Midbrain (tissue), 1 donor: ENCODE results near the gene COA1.
A peak's percentile ranks its signal among the peaks of the same experiment; 100 is the strongest.
"Not testable (repeated sequence)": the region's sequence is repeated elsewhere in the genome, so short reads cannot be mapped to it uniquely, and the experiment has no call there.

Source experiments
- DNase-seq: peaks from one replicate; lab custom pipeline; 2025; lab: John Stamatoyannopoulos, UW

The COA1 gene

DNA sequence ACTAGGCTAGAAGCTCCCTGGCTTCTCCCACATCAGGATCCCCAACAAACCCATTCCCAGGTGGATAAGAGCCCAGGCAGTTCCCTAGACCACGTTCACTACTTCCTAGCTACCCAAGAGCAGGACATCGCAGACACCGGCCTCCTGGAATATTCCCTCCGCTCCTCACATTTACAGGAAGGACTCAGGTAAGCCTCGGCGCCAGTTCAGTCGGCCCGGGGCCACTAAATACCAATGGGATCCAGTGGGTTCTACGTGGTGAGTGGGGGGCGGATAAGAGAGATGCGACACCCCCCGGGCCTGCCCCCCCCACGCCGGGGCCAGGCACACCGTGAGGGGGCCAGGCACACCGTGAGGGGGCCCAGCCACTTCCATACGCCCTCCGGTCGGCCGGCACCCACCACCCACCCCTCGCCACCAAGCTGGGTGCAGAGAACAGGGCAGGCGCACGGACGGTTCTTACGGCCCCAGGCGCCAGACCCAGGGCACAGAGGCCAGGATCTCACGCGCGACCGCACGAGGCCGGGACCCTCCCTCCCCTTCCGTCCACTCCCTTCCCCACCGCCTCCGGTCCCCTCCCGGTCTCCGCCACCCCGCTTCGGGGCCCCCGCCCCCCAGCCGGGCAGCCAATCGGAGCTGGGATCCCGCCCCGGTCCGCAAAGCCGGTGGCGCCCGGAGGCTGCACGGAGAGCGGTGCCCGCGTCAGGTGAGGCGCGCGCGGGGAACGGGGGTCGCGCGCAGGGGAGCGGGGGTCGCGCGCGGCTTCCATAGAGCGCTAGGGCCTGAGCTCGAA is 28.9 kb upstream of the COA1 start, which contains the start of gene BLVRA:
TSS of gene BLVRA (plus strand) at position 652 of the 793 bp plus-strand sequence. CDS start 12,479 bp downstream, outside the sequence.
- peak; percentile 62 for DNase-seq

DNA sequence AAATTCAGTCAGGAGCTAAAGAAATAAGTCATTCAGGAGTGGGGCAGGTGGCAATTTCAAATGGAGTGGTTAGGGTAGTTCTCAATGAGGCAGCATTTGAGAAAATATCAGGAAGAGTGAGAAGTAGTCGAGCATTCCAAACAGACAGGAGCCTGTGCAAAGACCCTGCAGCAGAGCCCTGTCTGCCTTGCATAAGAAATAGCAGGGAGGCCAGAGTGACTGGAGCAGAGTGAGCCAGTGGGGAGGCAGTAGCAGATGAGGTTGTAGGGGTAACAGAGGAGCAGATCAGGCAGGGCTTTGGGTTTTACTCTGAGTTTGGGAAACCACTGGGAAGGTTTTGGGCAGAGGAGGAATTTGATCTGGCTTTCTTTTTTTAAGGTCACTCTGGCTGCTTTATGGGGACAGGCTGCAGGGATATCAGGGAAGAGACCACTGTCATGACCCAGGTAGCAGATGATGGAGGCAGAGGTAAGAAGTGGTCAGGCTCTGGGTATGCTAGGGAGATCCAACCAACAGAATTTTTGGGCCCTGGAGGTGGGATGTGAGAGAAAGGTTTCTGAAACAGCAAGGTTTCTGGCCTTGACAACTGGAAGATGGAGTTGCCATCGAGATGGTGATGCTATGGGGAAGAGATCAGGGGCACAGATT is 27.9 kb upstream of the COA1 start:
- DNase-seq = no peak

DNA sequence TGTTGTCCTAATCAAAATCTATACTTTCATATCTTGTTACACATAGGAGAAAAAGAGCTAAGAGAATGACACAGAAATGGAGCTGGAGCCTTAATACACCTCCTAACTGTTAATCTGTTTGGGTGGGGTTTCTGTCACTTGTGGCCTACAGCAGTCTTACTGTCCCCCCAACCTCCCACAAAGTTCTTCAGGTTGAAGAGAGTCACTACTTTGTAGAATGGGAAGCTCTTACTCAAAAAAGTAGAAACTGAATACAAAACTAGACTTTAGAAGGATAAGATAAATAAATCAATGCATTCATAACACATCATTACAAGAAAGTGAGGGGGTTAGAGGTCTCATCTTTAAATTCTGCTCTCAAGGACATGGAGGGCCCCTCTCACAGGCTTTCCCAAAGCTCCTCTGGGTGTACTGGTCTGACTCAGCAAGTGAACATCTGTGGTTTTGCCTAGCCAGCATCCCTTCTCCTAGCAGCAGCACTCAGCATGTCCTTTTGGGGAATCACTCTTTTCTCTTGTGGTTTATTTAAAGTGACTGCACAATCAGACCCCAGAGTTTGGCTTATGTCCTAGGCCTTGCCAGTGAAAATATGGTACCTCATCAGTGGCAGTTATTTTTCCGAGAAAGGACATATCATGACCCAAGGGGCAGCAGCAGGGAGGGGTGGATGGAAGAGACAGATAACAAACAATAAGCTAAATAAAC is 27.2 kb upstream of the COA1 start:
- no peak for DNase-seq

DNA sequence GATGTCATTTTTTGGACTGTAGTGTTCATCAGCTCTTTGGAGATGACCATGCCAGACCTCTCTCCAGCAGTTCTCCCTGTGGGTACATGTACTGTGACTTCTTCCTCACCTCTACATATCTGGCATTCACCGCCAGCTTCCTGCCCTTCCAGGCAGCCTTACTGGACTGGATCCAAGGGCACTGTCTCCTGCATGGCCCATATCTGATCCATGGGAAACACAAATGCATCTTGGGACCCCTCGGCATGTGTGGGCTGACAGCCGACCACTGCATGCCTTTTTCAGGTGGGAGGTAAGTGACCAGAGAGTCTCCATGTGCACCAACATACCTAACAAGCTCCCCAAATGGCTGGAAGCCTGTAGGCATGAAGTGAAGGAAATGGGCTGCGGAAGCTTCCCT is 25.3 kb upstream of the COA1 start:
- no peak for DNase-seq

DNA sequence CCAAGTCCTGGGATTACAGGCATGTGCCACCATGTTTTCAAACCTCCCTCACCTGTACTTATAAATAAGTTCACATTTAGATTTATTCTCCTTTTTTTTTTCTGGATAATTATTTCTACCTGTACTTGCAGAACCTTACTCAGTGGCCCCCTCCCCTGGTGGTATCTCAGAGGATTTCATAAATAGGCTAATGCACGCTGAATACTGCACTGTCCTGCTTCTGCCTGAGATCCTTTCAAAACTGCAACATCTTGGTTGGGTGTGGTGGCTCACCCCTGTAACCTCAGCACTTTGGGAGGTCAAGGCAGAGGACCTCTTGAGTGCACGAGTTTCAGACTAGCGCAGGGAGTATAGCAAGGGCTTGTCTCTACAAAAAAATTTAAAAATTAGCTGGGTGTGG is 24.5 kb upstream of the COA1 start:
- no peak for DNase-seq

DNA sequence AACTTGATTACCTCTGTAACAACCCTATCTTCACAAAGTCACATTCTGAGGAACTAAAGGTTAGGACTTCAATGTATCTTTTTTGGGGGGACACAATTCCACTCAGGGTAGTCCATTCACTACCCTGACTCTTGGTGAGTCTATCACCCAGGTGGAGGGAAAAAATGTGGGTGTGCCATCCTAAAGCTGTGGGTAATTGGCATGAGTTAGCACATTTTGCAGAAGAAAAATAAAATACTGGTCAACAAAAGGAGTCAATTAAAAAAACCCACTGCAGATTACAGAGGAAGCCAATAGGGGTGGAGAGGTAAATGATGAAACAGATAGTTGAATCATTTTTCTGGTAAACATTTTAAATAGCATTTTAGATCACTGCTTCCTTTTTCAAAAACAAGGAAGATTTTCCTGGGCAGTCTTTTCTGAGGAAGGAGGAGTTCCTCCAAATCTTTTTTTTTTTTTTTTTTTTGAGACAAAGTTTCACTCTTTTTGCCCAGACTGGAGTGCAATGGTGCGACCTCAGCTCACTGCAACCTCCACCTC is 24.0 kb upstream of the COA1 start:
- no peak for DNase-seq

DNA sequence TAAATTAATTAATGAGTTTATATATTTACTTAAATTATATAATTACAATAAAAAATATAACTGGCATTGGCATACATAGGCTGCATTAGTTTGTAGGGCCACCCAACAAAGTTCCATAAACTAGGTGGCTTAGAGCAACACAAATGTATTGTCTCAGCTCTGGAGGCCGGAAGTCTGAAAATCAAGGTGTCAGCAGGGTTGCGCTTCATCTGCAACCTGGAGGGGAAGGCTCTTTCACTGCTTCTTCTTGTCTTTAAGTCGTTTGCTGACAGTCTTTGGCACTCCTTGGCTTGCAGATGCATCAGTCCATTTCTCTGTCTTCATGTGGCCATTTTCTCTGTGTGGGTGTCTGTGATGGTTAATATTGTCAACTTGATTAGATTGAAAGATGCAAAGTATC is 23.1 kb upstream of the COA1 start:
- no peak for DNase-seq

DNA sequence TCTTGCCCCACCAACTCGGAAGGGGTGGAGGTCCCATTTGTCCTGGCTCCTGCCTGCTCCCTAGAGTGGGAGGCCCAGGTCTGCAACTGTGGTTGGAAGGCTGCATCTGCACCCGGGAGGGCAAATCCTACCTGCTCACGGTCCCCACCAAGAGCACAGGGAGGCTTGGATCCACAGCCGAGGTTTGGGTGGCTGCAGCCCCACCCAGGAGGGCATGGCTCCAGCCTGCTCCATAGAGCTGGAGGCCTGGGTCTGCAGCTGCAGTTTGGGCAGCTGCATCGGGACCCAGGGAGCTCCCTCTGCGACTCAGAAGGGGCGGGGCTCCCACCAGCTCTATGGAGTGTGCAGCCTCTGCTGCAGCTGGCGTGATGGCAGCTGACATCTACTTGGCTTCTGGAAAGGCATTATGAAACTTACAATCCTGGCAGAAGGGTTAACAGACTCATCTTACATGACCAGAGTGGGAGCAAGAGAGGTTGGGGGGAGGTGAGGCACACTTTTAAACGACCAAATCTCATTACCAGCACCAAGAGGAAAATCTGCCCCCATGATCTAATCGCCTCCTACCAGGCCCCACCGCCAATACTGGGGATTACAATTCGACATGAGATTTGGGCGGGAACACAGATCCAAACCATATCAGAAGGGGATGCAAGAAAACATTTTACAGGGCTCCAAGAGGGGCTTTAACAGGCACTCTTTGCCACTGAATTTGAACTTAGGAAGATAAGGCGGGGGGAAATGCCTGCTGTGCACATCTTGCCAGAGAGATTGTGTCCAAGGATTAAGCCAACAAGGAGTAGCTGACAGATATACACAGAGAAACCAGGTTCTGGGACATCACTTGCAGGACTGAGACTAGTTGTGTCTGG is 20.9 kb upstream of the COA1 start:
- no peak for DNase-seq

DNA sequence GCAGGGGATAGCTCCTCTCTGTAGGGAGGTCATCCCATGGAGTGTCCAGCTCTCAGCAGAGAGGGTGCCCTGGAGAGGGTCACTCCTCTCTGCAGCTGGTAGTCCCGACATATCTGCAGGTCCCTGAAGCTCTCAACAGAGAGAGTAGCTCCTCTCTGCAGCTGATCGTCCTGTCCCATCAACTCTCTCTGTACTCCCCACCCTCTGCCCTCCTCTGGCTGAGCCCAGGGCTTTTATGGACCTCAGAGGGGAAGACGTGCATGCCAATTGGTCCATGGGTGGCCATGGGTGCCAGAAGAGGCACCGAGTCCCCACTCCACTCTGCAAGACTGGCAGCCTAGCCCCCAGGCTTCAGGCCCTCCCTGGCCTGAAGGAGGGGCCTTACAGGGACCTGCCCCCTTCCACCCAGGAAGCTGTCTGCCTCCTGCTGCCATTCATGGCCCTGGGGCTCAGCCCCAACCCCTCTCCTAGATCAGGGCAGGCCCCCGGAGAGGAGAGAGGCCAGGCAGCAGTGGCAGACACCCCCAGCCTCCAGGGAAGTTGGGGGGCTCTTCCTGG is 20.1 kb upstream of the COA1 start:
- no peak for DNase-seq

DNA sequence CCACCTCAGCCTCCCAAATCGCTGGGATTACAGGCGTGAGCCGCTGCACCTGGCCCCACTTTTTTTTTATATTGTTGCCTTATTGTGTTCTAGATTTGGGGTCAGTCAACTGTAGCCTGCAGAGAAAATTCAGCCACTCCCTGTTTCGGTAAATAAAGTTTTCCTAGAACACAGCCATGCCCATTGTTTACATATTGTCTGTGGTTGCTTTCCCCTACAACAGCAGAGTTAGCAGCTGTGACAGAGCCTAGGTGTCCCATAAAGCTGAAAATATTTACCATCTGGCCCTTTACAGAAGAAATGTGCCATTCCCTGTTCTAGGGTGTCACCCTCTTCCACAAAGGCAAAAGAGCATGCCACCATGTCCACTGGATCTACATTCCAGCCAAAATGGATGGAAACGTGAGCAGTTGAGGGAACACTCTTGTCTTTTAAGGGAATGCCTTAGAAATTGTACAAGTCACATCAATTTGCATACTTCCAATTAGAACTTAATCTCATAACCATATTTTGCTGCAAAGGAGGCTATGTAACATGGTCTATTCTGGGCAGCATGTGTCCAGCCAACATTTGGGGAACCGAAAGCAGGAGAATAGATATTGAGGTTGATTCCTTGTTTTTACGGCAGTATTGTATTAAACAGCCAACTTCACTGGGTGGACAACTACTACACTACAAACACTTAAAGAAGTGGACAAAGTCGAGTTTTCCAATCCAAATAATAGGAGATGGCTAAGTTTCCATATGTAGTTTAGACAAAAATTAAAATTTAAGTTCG is 18.2 kb upstream of the COA1 start:
- DNase-seq = no peak

DNA sequence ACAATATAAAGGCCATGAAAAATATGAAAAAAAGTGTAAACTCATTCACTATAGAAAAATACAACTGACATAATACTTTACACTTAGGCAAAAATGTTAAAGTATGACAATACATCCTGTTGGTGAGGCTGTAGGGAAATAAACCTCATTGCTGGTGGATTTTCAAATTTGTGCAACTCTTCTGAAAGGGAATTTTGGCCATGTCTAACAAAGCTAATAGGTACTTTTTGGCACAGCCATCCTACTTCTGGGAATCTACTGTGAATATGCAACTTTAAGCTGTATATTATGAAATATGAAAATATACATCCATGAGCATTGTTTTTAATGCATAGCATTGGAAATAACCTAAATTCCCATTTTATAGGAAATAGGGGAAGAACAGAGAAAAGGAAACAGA is 13.4 kb upstream of the COA1 start:
- no peak for DNase-seq

DNA sequence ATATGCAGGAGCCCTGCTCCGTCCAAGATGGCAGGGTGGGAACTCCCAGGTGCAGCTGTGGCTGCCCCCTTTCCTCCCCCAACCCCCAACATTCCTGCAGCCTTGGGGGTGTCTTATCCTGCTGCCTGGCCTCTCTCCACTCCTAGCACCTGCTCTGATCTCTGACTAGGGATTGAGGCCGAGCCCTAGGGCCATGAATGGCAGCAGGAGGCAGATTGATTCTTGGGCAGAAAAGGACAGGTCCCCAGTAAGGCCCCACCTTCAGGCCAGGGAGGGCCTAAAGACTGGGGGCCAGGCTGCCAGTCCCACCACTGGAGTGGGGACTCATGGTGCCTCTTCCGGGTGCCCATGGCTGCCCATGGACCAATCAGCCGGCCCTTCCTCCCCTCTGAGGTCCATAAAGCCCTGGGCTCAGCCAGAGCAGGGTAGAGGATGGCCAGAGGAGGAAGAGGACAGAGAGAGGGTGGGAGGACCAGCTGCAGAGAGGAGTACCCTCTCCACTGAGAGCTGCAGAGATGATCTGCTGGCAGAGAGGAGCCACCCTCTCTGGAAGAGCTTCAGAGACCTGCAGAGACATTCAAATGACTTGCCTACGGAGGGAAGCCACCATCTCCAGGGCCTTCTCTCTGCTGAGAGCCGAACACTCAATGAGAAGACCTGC is 8.3 kb upstream of the COA1 start:
- no peak for DNase-seq

DNA sequence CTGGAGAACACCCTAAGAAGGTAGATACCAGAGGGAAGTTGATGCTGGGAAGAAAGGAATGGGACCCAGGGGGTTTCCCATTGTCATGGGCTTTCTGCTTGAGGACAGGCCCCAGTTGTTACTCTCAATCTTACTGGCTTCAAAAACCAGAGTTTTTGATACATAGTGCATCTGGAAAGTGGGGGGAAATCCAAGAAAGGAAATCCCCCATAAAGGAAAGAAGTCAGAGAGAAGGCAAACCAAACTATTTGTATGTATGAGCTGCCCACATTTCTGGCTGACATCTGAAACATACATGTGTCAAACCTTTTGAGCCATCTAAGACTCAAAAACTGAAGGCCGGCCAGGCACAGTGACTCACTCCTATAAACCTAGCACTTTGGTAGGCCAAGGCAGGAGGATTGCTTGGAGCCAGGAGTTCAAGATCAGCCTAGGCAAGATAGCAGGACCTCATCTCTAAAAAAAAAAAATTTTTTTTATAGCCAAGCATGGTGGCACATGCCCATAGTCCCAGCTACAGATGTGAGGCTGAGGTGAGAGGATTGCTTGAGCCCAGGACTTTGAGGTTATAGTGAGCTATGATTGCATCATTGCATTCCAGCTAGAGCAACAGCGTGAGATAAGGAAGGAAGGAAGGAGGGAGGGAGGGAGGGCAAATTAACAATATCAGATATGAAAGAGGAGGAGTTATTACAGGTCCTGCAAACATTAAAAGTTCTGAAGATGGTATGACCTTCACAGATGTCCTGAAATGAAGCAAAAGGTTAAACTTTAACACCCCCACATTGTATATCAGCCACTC is 6.7 kb upstream of the COA1 start:
- no peak for DNase-seq

DNA sequence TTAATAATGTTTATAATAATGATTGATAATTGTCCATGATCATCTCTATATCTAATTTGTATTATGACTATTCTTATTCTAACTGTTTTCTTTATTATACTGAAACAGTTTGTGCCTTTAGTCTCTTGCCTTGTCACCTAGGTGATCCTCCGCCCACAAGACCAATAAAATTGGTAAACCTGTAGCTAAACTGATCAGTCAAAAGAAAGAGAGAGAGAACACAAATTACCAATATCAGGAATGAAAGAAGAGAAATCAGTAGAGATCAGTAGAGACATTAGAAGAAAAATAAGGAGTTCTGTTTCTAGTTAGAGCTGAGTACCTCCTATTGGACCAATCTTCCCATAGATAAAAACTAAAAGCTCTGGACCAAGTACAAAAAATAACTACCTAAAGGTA is 6.1 kb upstream of the COA1 start:
- no peak for DNase-seq

DNA sequence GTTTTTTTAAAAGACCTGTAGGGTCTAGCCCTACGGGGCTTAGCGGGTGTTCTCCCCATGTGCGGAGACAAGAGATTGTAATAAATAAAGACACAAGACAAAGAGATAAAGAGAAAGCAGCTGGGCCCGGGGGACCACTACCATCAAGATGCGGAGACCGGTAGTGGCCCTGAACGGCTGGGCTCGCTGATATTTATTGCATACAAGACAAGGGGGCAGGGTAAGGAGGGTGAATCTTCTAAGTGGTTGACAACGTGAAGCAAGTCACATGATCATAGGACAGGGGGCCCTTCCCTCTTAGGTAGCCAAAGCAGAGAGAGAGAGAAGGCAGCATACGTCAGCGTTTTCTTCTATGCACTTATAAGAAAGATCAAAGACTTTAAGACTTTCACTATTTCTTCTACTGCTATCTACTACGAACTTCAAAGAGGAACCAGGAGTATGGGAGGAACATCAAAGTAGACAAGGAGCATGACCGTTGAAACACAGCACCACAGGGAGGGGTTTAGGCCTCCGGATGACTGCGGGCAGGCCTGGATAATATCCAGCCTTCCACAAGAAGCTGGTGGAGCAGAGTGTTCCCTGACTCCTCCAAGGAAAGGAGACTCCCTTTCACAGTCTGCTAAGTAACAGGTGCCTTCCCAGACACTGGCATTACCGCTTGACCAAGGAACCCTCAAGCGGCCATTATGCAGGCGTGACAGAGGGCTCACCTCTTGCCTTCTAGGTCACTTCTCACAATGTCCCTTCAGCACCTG is 5.4 kb upstream of the COA1 start:
- not testable (repeated sequence) for DNase-seq

DNA sequence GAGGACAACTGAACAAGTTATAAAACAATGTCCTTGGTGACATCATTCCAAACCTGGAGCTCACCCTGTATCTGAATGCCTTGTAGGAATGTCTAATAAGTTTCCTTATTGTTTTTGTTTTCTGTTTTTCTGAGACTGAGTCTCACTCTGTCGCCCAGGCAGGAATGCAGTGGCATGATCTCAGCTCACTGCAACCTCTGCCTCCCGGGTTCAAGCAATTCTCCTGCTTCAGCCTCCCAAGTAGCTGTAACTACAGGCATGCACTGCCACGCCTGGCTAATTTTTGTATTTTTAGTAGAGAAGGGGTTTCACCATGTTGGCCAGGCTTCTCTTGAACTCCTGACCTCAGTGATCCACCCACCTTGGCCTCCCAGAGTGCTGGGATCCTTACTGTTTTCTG is 2.2 kb upstream of the COA1 start:
- DNase-seq = not testable (repeated sequence)

DNA sequence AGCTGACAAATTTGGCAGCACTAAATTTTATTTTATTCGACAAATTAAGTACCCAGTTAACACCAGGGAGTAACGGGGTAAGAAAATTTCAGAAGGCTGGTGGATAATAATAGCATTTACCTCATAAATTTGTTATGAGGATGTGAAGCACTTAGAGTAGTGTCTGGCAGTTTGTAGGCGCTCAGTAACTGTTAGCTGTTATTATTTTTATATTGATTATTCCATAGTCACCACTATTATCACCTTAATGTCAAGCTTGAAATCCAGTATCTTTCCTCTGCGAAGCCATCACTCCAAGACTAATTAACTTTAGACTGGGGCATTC is 563 bp upstream of the COA1 start:
- DNase-seq = no peak

DNA sequence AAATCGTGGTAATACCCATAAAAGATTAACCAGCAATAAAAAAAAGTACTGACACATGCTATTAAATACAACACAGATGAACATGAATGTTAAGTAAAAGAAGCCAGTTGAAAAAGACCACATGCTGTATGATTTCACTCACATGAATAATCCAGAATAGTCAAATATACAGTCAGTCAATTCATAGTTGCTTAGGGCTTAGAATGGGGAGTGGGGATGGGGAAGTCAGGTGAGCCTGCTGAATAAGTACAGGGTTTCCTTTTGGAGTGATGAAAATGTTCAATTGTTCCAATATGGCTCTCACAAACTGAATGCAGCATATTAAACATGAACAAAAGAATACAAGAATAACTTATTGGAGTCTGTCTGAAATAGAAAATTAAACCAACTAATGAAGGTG is 1.8 kb downstream of the COA1 start:
- DNase-seq = no peak

DNA sequence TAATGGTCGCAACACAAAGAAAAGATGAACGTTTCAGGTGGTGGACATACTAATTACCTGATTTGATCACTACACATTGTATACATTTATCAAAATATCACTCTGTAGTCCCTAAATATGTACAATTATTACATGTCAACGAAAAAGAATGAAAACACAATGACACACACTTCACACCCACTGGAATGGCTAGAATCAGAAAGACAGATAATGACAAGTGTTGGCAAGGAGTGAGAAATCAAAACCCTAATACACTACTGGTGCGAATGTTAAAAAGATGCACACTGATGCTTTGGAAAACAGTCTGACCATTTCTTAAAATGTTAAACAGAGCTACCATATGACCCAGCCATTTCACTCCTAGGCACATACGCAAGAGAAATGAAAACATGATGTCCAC is 2.3 kb downstream of the COA1 start:
- no peak for DNase-seq
